HEK293 (cell line): Measurements from ENCODE around the gene RBBP5.

Experiments
- CTCF ChIA-PET: fragments of 350-600 bp; formaldehyde crosslinking; extraction: SDS; loops from one replicate; lab custom pipeline; 2021; ENCODE audit warnings: antibody characterized with exemption; lab: Yijun Ruan, JAX
- POLR2A ChIA-PET: fragments of 300-600 bp; formaldehyde crosslinking; extraction: SDS; loops from one replicate; lab custom pipeline; 2020; ENCODE audit warnings: antibody characterized with exemption, inconsistent platforms; lab: Yijun Ruan, JAX
- H3K27ac ChIP-seq: fragments of 200-500 bp; sonication (Bioruptor generic); 2 replicates; pipeline ENCODE4 v1.5.1; 2014; ENCODE audit warnings: low read depth, low read length, control low read depth, inconsistent platforms; ENCODE audit errors: extremely low read depth
- H3K36me3 ChIP-seq, 2 experiments: fragments of 200-500 bp in 1 of 2; sonication (Bioruptor generic) in 1 of 2; 1 replicate in 1 of 2; 2 replicates in 1 of 2; pipeline ENCODE4 v1.5.1; 2014 to 2017; ENCODE audit warnings: inconsistent platforms in 2 of 2, low read length in 2 of 2; ENCODE audit not compliant: control insufficient read depth in 2 of 2, insufficient read depth in 1 of 2
- H3K4me1 ChIP-seq: fragments of 200-500 bp; sonication (Bioruptor generic); 2 replicates; pipeline ENCODE4 v1.5.1; 2014; ENCODE audit warnings: mild to moderate bottlenecking, low read length, inconsistent platforms; ENCODE audit not compliant: control insufficient read depth, insufficient read depth
- H3K4me3 ChIP-seq: 2 replicates; pipeline ENCODE4 v1.5.1; 2011; ENCODE audit warnings: low read depth, mild to moderate bottlenecking, control low read depth, low read length, moderate library complexity
- H3K9me3 ChIP-seq: fragments of 200-500 bp; sonication (Bioruptor generic); 2 replicates; pipeline ENCODE4 v1.5.1; 2014; ENCODE audit warnings: low read depth, low read length, inconsistent platforms; ENCODE audit not compliant: control insufficient read depth, insufficient read depth
- ELK4 ChIP-seq: IDR thresholded peaks from 2 replicates; pipeline ENCODE4 v1.6.1; 2011; ENCODE audit warnings: mild to moderate bottlenecking, low read depth, low read length, borderline replicate concordance
- IKZF3 ChIP-seq: fragments of 450-650 bp; IDR thresholded peaks from 2 replicates; pipeline ENCODE4 v1.5.0; 2018; ENCODE audit warnings: missing biosample characterization, mild to moderate bottlenecking, missing genetic modification characterization, moderate library complexity
- INSM2 ChIP-seq: fragments of 450-650 bp; formaldehyde crosslinking; IDR thresholded peaks from 2 replicates; pipeline ENCODE4 v1.5.1; 2016; ENCODE audit warnings: missing biosample characterization, missing genetic modification characterization
- KLF1 ChIP-seq: fragments of 450-650 bp; formaldehyde crosslinking; IDR thresholded peaks from 2 replicates; pipeline ENCODE4 v1.5.1; 2016; ENCODE audit warnings: missing biosample characterization, missing genetic modification characterization
- KLF10 ChIP-seq: fragments of 450-650 bp; IDR thresholded peaks from 2 replicates; pipeline ENCODE4 v1.5.1; 2018; ENCODE audit warnings: missing biosample characterization, mild to moderate bottlenecking, missing genetic modification characterization
- SETDB1 ChIP-seq: IDR thresholded peaks from one replicate; pipeline ENCODE4 v1.6.1; 2017; ENCODE audit warnings: mild to moderate bottlenecking, low read length, moderate library complexity, mixed read lengths; ENCODE audit not compliant: insufficient read length
- SP3 ChIP-seq: fragments of 450-650 bp; formaldehyde crosslinking; IDR thresholded peaks from 2 replicates; pipeline ENCODE4 v1.5.1; 2016; ENCODE audit warnings: missing biosample characterization, missing genetic modification characterization
- ZBTB17 ChIP-seq: fragments of 450-650 bp; formaldehyde crosslinking; IDR thresholded peaks from 2 replicates; pipeline ENCODE4 v1.5.1; 2016; ENCODE audit warnings: missing biosample characterization, missing genetic modification characterization
- ZBTB26 ChIP-seq: fragments of 450-650 bp; formaldehyde crosslinking; optimal IDR thresholded peaks from 2 replicates; pipeline ENCODE3; 2016; ENCODE audit warnings: missing biosample characterization, mild to moderate bottlenecking, missing genetic modification characterization
- ZBTB7A ChIP-seq: fragments of 450-650 bp; formaldehyde crosslinking; IDR thresholded peaks from 2 replicates; pipeline ENCODE4 v1.5.1; 2016; ENCODE audit warnings: low read depth, missing biosample characterization, missing genetic modification characterization
- ZNF146 ChIP-seq: fragments of 450-650 bp; formaldehyde crosslinking; IDR thresholded peaks from 2 replicates; pipeline ENCODE4 v1.5.1; 2016; ENCODE audit warnings: missing biosample characterization, missing genetic modification characterization
- ZNF16 ChIP-seq: fragments of 450-650 bp; formaldehyde crosslinking; IDR thresholded peaks from 2 replicates; pipeline ENCODE4 v1.5.1; 2016; ENCODE audit warnings: low read depth, missing biosample characterization, missing genetic modification characterization
- ZNF169 ChIP-seq: fragments of 450-650 bp; formaldehyde crosslinking; IDR thresholded peaks from 2 replicates; pipeline ENCODE4 v1.5.1; 2016; ENCODE audit warnings: missing biosample characterization, missing genetic modification characterization
- ZNF175 ChIP-seq: fragments of 450-650 bp; formaldehyde crosslinking; IDR thresholded peaks from 2 replicates; pipeline ENCODE4 v1.5.1; 2016; ENCODE audit warnings: missing biosample characterization, missing genetic modification characterization
- ZNF211 ChIP-seq: fragments of 450-650 bp; formaldehyde crosslinking; IDR thresholded peaks from 2 replicates; pipeline ENCODE4 v1.5.1; 2016; ENCODE audit warnings: low read depth, missing biosample characterization, missing genetic modification characterization
- ZNF24 ChIP-seq: fragments of 450-650 bp; formaldehyde crosslinking; IDR thresholded peaks from 2 replicates; pipeline ENCODE4 v1.5.1; 2016; ENCODE audit warnings: missing biosample characterization, missing genetic modification characterization
- ZNF280D ChIP-seq: fragments of 450-650 bp; formaldehyde crosslinking; IDR thresholded peaks from 2 replicates; pipeline ENCODE4 v1.5.1; 2016; ENCODE audit warnings: missing biosample characterization, missing genetic modification characterization
- ZNF362 ChIP-seq: fragments of 450-650 bp; formaldehyde crosslinking; IDR thresholded peaks from 2 replicates; pipeline ENCODE4 v1.5.1; 2016; ENCODE audit warnings: missing biosample characterization, missing genetic modification characterization
- ZNF404 ChIP-seq: fragments of 450-650 bp; formaldehyde crosslinking; IDR thresholded peaks from 2 replicates; pipeline ENCODE4 v1.5.1; 2017; ENCODE audit warnings: missing biosample characterization, missing genetic modification characterization
- ZNF449 ChIP-seq: fragments of 450-650 bp; formaldehyde crosslinking; IDR thresholded peaks from 2 replicates; pipeline ENCODE4 v1.5.1; 2017; ENCODE audit warnings: missing biosample characterization, mild to moderate bottlenecking, missing genetic modification characterization, moderate library complexity
- ZNF514 ChIP-seq: fragments of 450-650 bp; formaldehyde crosslinking; IDR thresholded peaks from 2 replicates; pipeline ENCODE4 v1.5.1; 2016; ENCODE audit warnings: missing biosample characterization, missing genetic modification characterization
- ZNF600 ChIP-seq: fragments of 450-650 bp; formaldehyde crosslinking; IDR thresholded peaks from 2 replicates; pipeline ENCODE4 v1.5.1; 2016; ENCODE audit warnings: missing biosample characterization, missing genetic modification characterization
- ZNF639 ChIP-seq: fragments of 450-650 bp; formaldehyde crosslinking; IDR thresholded peaks from 2 replicates; pipeline ENCODE4 v1.5.1; 2016; ENCODE audit warnings: missing biosample characterization, missing genetic modification characterization

Gene RBBP5

GRCh38 chr1:205084360-205084759, 37.4 kb downstream of the RBBP5 start, which contains the start of gene TMEM81:
Gene TMEM81, minus strand, starts transcription at chr1:205084460. Its CDS starts 140 bp downstream, at chr1:205084320.
- TF ChIP-seq ZNF449: no peak
- TF ChIP-seq ZNF175 (tag by site-specific recombination): no peak
- no peak for TF ChIP-seq ZNF16 (tag by site-specific recombination)
- TF ChIP-seq ZNF404 (tag by site-specific recombination): no peak
- no peak for TF ChIP-seq ZNF600 (tag by site-specific recombination)
- TF ChIP-seq KLF10: no peak
- no peak for TF ChIP-seq ZNF280D (tag by site-specific recombination)
- no peak for TF ChIP-seq ZBTB26 (tag by site-specific recombination)
- TF ChIP-seq ZNF146: no peak
- no peak for TF ChIP-seq ZNF639 (tag by site-specific recombination)
- no peak for TF ChIP-seq ZNF514 (tag by site-specific recombination)
- TF ChIP-seq ZNF211 (tag by site-specific recombination): no peak
- Histone ChIP-seq H3K36me3 (peaks cover 16 to 53% of the 10 kb centered on the region in 2 experiments), H3K9me3 (no peaks in the 10 kb centered on the region), H3K27ac (no peak within 1 kb of the TSS), H3K4me3 (no peak within 1 kb of the TSS), H3K4me1 (no peaks in the 10 kb centered on the region)
- POLR2A ChIA-PET: no interaction called here
- CTCF ChIA-PET: interaction anchor here (0.7 to 2.7 kb wide), 2 partner anchors 23 to 216 kb away, joined by 3 to 12 read pairs; no protein-coding TSS in a partner anchor

GRCh38 chr1:205082431-205082830, 39.3 kb downstream of the RBBP5 start:
- H3K4me1 ChIP-seq: no peaks in the 10 kb centered on the region
- POLR2A ChIA-PET: no interaction called here
- H3K27ac ChIP-seq: no peak overlapping the region
- H3K9me3 ChIP-seq: no peaks in the 10 kb centered on the region
- CTCF ChIA-PET: interaction anchor here (0.8 to 1.4 kb wide), 3 partner anchors 21 to 173 kb away, joined by 3 to 6 read pairs (median 4); no protein-coding TSS in a partner anchor
- peaks cover 11 to 34% of the 10 kb centered on the region in 2 experiments for H3K36me3 ChIP-seq
- H3K4me3 ChIP-seq: no peak overlapping the region
- TF ChIP-seq SETDB1 (no peak), SP3 (tag by site-specific recombination) (no peak), IKZF3 (tag by site-specific recombination) (no peak), ZBTB7A (tag by site-specific recombination) (no peak), ELK4 (no peak), ZNF24 (tag by site-specific recombination) (no peak), ZBTB17 (tag by site-specific recombination) (no peak), ZBTB26 (tag by site-specific recombination) (no peak), ZNF169 (tag by site-specific recombination) (no peak), KLF1 (tag by site-specific recombination) (no peak), ZNF362 (tag by site-specific recombination) (no peak), INSM2 (tag by site-specific recombination) (no peak)
